NCI-H1105 treated with DMSO at 0.1 percent for 48 hours (cell line): ENCODE measurements around the gene ARAP1.

Experiments
- DNase-seq: peaks from one replicate; lab custom pipeline; 2025; lab: John Stamatoyannopoulos, UW

Gene ARAP1

GRCh38 chr11:72635933-72636332, 116.3 kb downstream of the ARAP1 start:
- no peak for DNase-seq

- DNase-seq: no peak
These were observed 116.8 kb downstream of the ARAP1 start for GRCh38 chr11:72635309-72635915.
